Activated T-cell treated with anti-CD3 and anti-CD28 coated beads, Interleukin-2, amount 50 U/mL, for 4 hours (primary cell): ENCODE results near the gene ACTL10. TPM values are rescaled to one million over a fixed set of nuclear protein-coding genes. Genes with fewer than 3 reads are reported as not detected.

ENCODE experiments used
- total RNA-seq, 3 donors: library from RNA; stranded (reverse); gene quantifications; one replicate each; pipeline ENCODE4 v1.2.1, GENCODE V29; 2021

Gene ACTL10
- total RNA-seq, 3 donors from 2014 or later: 5.0 to 7.6 (median 6.9) TPM

Other genes starting within 250 kb of the ACTL10 start
- gene SNTA1, start 223.2 kb upstream of the ACTL10 start, total RNA-seq: 1 to 10 TPM; 1.2 to 2.7 (median 2.4) TPM
- 1 to 10 TPM; 6.6 to 7.9 (median 7.5) TPM for gene CBFA2T2, start 176.8 kb upstream of the ACTL10 start, total RNA-seq
- under 1 TPM; 0.11 to 0.38 (median 0.20) TPM for gene C20orf144, start 4.6 kb upstream of the ACTL10 start, total RNA-seq
- gene NECAB3, start 7.5 kb downstream of the ACTL10 start, total RNA-seq: 10 to 100 TPM in 1 of 3 donors, 1 to 10 TPM in 2; 8.0 to 11.8 (median 9.7) TPM
- gene E2F1, start 19.4 kb downstream of the ACTL10 start, total RNA-seq: 10 to 100 TPM; 57.5 to 60.2 (median 57.6) TPM
- 1 to 10 TPM; 4.2 to 4.9 (median 4.4) TPM for gene PXMP4, start 53.4 kb downstream of the ACTL10 start, total RNA-seq
- gene ZNF341, start 65.1 kb downstream of the ACTL10 start, total RNA-seq: 1 to 10 TPM; 4.8 to 6.0 (median 5.2) TPM
- 10 to 100 TPM; 71.1 to 80.0 (median 71.7) TPM for gene CHMP4B, start 144.4 kb downstream of the ACTL10 start, total RNA-seq